ENCODE measurements around the gene DUSP9. TPM values are rescaled to one million over a fixed set of nuclear protein-coding genes. Genes with fewer than 3 reads are reported as not detected.

The DUSP9 gene
- total RNA-seq, 1 experiment from 2014 or later: 2.4 TPM

GRCh38 chrX:153649915-153650782 lies 3.1 kb downstream of the DUSP9 start:
- H3K56ac ChIP-seq (ENCODE audit: insufficient read length, low read depth, low read length): no peak overlapping the region

More at GRCh38 chrX:153649915-153650782, 3.1 kb downstream of the DUSP9 start:
- Histone ChIP-seq H2BK120ac (ENCODE audit: low read depth, low read length, poor library complexity, severe bottlenecking) (no peak overlapping the region), H2BK20ac (ENCODE audit: low read depth, low read length, poor library complexity, severe bottlenecking) (no peak overlapping the region), H3K27me3 (ENCODE audit: insufficient read depth, low read length) (peaks cover 32% of the 10 kb centered on the region), H3K18ac (ENCODE audit: insufficient read length, low read depth, low read length) (no peak overlapping the region), H2BK5ac (ENCODE audit: insufficient read length, low read length) (no peak overlapping the region), H3K27ac (ENCODE audit: insufficient read length, low read depth, low read length) (no peak overlapping the region), H2BK12ac (ENCODE audit: insufficient read length, low read depth, low read length) (no peak overlapping the region), H4K20me1 (ENCODE audit: control insufficient read depth, insufficient read depth, insufficient read length) (peaks cover 2% of the 10 kb centered on the region), H3K23me2 (ENCODE audit: insufficient read length, low read depth, low read length, poor library complexity, severe bottlenecking) (peaks cover 3% of the 10 kb centered on the region), H2AK5ac (ENCODE audit: insufficient read length, low read length) (no peak overlapping the region), H2BK15ac (ENCODE audit: low read depth, low read length) (no peak overlapping the region), H4K5ac (ENCODE audit: insufficient read length, low read depth, low read length) (no peak overlapping the region), H4K91ac (ENCODE audit: insufficient read length, low read depth, low read length) (no peak overlapping the region), H3K79me1 (ENCODE audit: insufficient read depth, low read depth, low read length, poor library complexity, severe bottlenecking) (no peaks in the 10 kb centered on the region), H3K79me2 (ENCODE audit: insufficient read depth, low read length) (no peaks in the 10 kb centered on the region), H3K14ac (ENCODE audit: insufficient read depth, low read length) (no peak overlapping the region), H3K4me1 (ENCODE audit: insufficient read depth, low read length) (no peaks in the 10 kb centered on the region), H2AFZ (ENCODE audit: low read length) (no peak overlapping the region), H3T11ph (ENCODE audit: low read length) (no peak overlapping the region), H3K4me2 (ENCODE audit: insufficient read depth, insufficient read length, low read length) (no peak overlapping the region), H3K23ac (ENCODE audit: insufficient read length, low read depth, low read length) (no peak overlapping the region), H4K8ac (replicated peaks; ENCODE audit: insufficient read length, low read depth, low read length) (no peak overlapping the region), H3K9me3 (ENCODE audit: control insufficient read depth, low read depth, low read length) (peaks cover 35% of the 10 kb centered on the region), H3K4ac (ENCODE audit: low read depth, low read length) (no peak overlapping the region), H3K9ac (ENCODE audit: extremely low read depth, insufficient read length, low read length) (no peak overlapping the region)
- no peak for TF ChIP-seq CTCF (conservative IDR thresholded peaks at IDR 0.05)
- DNase-seq: peak; percentile 19
- Mint-ChIP-seq H3K27ac (no peak overlapping the region), H3K4me1 (peaks cover 2 to 3% of the 10 kb centered on the region in 2 experiments; a peak in 1 of 4 replicates), H3K4me3 (no peak overlapping the region), H3K9me3 (peaks cover 62 to 68% of the 10 kb centered on the region in 2 experiments), H3K27me3 (ENCODE audit: low read depth) (peaks cover 45% of the 10 kb centered on the region), H3K36me3 (ENCODE audit: insufficient read depth in 1 of 3, low read depth in 3 of 3) (peaks cover 0 to under 1% (median 0%) of the 10 kb centered on the region in 3 experiments; a peak in 3 of 7 replicates)
- WGBS (ENCODE audit: extremely low coverage, insufficient read length, low lambda C conversion rate): no CpG with 5 or more reads among the region's 41 CpGs
